PC-9 (cell line): ENCODE results near the gene TMEM221.

Experiments used
- CTCF ChIP-seq: fragments of 200-600 bp; sonication (generic); conservative IDR thresholded peaks from 2 replicates; pipeline ENCODE4 v1.6.1; 2017; ENCODE audit warnings: mixed run types, antibody characterized with exemption, mild to moderate bottlenecking, moderate library complexity
- EZH2 ChIP-seq: fragments of 200-600 bp; sonication (generic); IDR thresholded peaks from 2 replicates; pipeline ENCODE4 v1.8.0; 2017; ENCODE audit warnings: antibody characterized with exemption, low read depth

- TF ChIP-seq CTCF = no peak
- no peak for TF ChIP-seq EZH2
These were observed 18.8 kb downstream of the TMEM221 start for GRCh38 chr19:17429641-17430113.
